Ovary (tissue), 9 donors: ENCODE measurements around the gene ANTXR1. TPM values are rescaled to one million over a fixed set of nuclear protein-coding genes. Genes with fewer than 3 reads are reported as not detected.
A peak's percentile ranks its signal among the peaks of the same experiment; 100 is the strongest.

Source experiments
- DNase-seq, 5 donors: peaks; one replicate each; pipeline ENCODE4 v3.0.0-alpha.2; 2019 to 2020
- H3K27ac ChIP-seq, 2 donors: fragments of 200-600 bp; one replicate each; pipeline versions ENCODE4 v1.5.1 to v1.8.0; 2019 to 2022
- H3K27me3 ChIP-seq: fragments of 200-600 bp; one replicate; pipeline ENCODE4 v1.8.0; 2022
- H3K36me3 ChIP-seq: fragments of 200-600 bp; sonication (generic); one replicate; pipeline ENCODE4 v1.5.1; 2019
- H3K4me1 ChIP-seq: one replicate; pipeline ENCODE4 v1.8.1; 2013; ENCODE audit warnings: mild to moderate bottlenecking, moderate library complexity; ENCODE audit not compliant: insufficient read depth
- H3K4me3 ChIP-seq: fragments of 200-600 bp; sonication (generic); one replicate; pipeline ENCODE4 v1.5.1; 2017
- H3K9me3 ChIP-seq, 2 donors: fragments of 200-600 bp in 1 of 2; sonication (generic) in 1 of 2; one replicate each; pipeline versions ENCODE4 v1.5.1 to v1.8.1; 2013 to 2019; ENCODE audit warnings: mild to moderate bottlenecking in 1 of 2, moderate library complexity in 1 of 2
- CTCF ChIP-seq, 3 donors: fragments of 450-650 bp in 2 of 3; fragments of 200-600 bp in 1 of 3; IDR thresholded peaks; one replicate each; pipeline versions ENCODE4 v1.5.1 to v1.8.0; 2016 to 2022; ENCODE audit warnings: antibody characterized with exemption in 3 of 3, mild to moderate bottlenecking in 1 of 3
- EP300 ChIP-seq: sonication (generic); formaldehyde crosslinking; IDR thresholded peaks from one replicate; pipeline ENCODE4 v1.6.1; 2017; ENCODE audit warnings: antibody characterized with exemption
- POLR2A ChIP-seq: fragments of 450-650 bp; IDR thresholded peaks from one replicate; pipeline ENCODE4 v1.6.1; 2017; ENCODE audit warnings: antibody characterized with exemption, mild to moderate bottlenecking, moderate library complexity
- WGBS, 3 donors: extraction: QIAGEN DNeasy Blood & Tissue Kit in 1 of 3; methylation state at CpG; one replicate each; pipeline versions ENCODE4 v1.1.5 to v1.1.7; 2013 to 2017; 5-methylcytosine and 5-hydroxymethylcytosine counted together
- intact Hi-C, 4 donors: fragments of 100-400 bp; cut with DNase I; formaldehyde crosslinking; loops; one replicate each; pipeline versions ENCODE4 v1.11.0 to v1.15.1; 2022 to 2023
- polyA plus RNA-seq, 2 donors: library from polyadenylated mRNA; stranded (reverse); fragments of 200-250 nt in 1 of 2; fragments of 350-450 nt in 1 of 2; fragmentation: Illumina TruSeq in 1 of 2; extraction: RNeasy Lipid Tissue Mini Kit (QIAGEN cat#74804) in 1 of 2; gene quantifications; one replicate each; pipeline ENCODE4 v1.2.3, GENCODE V29; 2013 to 2014
- total RNA-seq, 7 donors: library from RNA; depleted of rRNA in 2 of 7; stranded (reverse); fragments of >200 nt in 2 of 7; fragmentation: NEBNext Ultra II Directional in 3 of 7; extraction: Animal tissue kit (Norgen Biotek cat#: 25700) in 3 of 7; gene quantifications; one replicate each; pipeline versions ENCODE4 v1.1.0 to v1.2.4, GENCODE V29; 2016 to 2023
- donor health status: DM: no; HTN: no; CAD: no; lungs with moderate emphysema.
- donor health status: DM: no; HTN: no; CAD: no.
- donor health status: Bipolar disorder and iron deficiency.
- donor health status: DM: yes; HTN: yes; CAD: no.
- donor health status: DM: no; HTN: no; CAD: no.
- donor health status: DM: yes; HTN: yes; CAD: no.

ANTXR1 gene
- total and polyA plus RNA-seq, 9 donors = 73.0 to 276 (median 152) TPM

GRCh38 chr2:69007603-69008002 lies 5.4 kb upstream of the ANTXR1 start:
- Histone ChIP-seq H3K27me3 (no peaks in the 10 kb centered on the region), H3K4me3 (no peak overlapping the region), H3K4me1 (no peaks in the 10 kb centered on the region), H3K27ac (no peak overlapping the region), H3K36me3 (no peaks in the 10 kb centered on the region), H3K9me3 (no peaks in the 10 kb centered on the region)
- no peak for DNase-seq
- TF ChIP-seq EP300 (no peak), POLR2A (no peak), CTCF (IDR thresholded peaks at IDR 0.05) (no peak)
- intact Hi-C loops = no loop called here

- TF ChIP-seq CTCF (IDR thresholded peaks at IDR 0.05) (no peak), EP300 (no peak), POLR2A (no peak)
These were observed 2.4 kb upstream of the ANTXR1 start for GRCh38 chr2:69010437-69011194.

GRCh38 chr2:69011611-69012157 lies 1.3 kb upstream of the ANTXR1 start:
- intact Hi-C loops = loop anchor here in 3 of 4 donors (2.0 to 10.0 kb wide), 6 partner anchors 51 to 296 kb away; no protein-coding TSS in a partner anchor
- no peak for DNase-seq
- WGBS, 3 donors = 69 to 86% (median 77%) methylated on average over 4 of the region's 4 CpGs

More at GRCh38 chr2:69010437-69011194, 2.4 kb upstream of the ANTXR1 start:
- Histone ChIP-seq H3K4me3 (no peak overlapping the region), H3K4me1 (no peaks in the 10 kb centered on the region), H3K9me3 (no peaks in the 10 kb centered on the region), H3K27me3 (no peaks in the 10 kb centered on the region), H3K27ac (no peak overlapping the region), H3K36me3 (no peaks in the 10 kb centered on the region)
- DNase-seq = no peak
- WGBS, 3 donors = 70 to 74% (median 74%) methylated on average over 8 of the region's 8 CpGs
- intact Hi-C loops = loop anchor here in 2 of 4 donors (5.0 to 10.0 kb wide), 4 partner anchors 114 to 297 kb away; no protein-coding TSS in a partner anchor

GRCh38 chr2:69012310-69013141 lies 453 bp upstream of the ANTXR1 start:
- 9 to 12% (median 11%) methylated on average over 27 of the region's 27 CpGs for WGBS, 3 donors
- peak overlapping the region; percentile 64 to 86 for H3K27ac ChIP-seq
- peak; percentile 22 to 88 (median 82) for TF ChIP-seq CTCF (IDR thresholded peaks at IDR 0.05)
- no peak for TF ChIP-seq EP300
- TF ChIP-seq POLR2A = no peak
- intact Hi-C loops = loop anchor here (1.0 to 10.0 kb wide), 8 partner anchors 50 to 295 kb away; no protein-coding TSS in a partner anchor
- DNase-seq = peak; percentile 80 to 89 (median 87)
- H3K36me3 ChIP-seq = no peaks in the 10 kb centered on the region
- H3K9me3 ChIP-seq = no peaks in the 10 kb centered on the region
- peak overlapping the region; percentile 88 for H3K4me3 ChIP-seq
- no peaks in the 10 kb centered on the region for H3K27me3 ChIP-seq
- H3K4me1 ChIP-seq = peaks cover 6% of the 10 kb centered on the region

More at GRCh38 chr2:69011611-69012157, 1.3 kb upstream of the ANTXR1 start:
- H3K4me3 ChIP-seq = no peak overlapping the region
- H3K27ac ChIP-seq = no peak overlapping the region
- H3K36me3 ChIP-seq = no peaks in the 10 kb centered on the region
- no peaks in the 10 kb centered on the region for H3K4me1 ChIP-seq
- no peaks in the 10 kb centered on the region for H3K9me3 ChIP-seq
- no peaks in the 10 kb centered on the region for H3K27me3 ChIP-seq
- no peak for TF ChIP-seq EP300
